ENCODE measurements around the gene DENND11.
A peak's percentile ranks its signal among the peaks of the same experiment; 100 is the strongest.

The DENND11 gene

GRCh38 chr7:141654551-141654950 is 47.4 kb downstream of the DENND11 start:
- TF ChIP-seq GATA2 (IDR thresholded peaks at IDR 0.05; ENCODE audit: low read depth, low read length) (peak; percentile 92), GATA3 (IDR thresholded peaks at IDR 0.05; ENCODE audit: low read depth, low read length) (peak; percentile 66; the same call in 1 of the 2 replicates)

GRCh38 chr7:141652691-141653090 is 49.3 kb downstream of the DENND11 start:
- no peak for TF ChIP-seq GATA2 (IDR thresholded peaks at IDR 0.05; ENCODE audit: low read depth, low read length)
- no peak for TF ChIP-seq GATA3 (IDR thresholded peaks at IDR 0.05; ENCODE audit: low read depth, low read length)
